K562 (cell line): ENCODE data around the gene IGSF9. TPM values are rescaled to one million over a fixed set of nuclear protein-coding genes. Genes with fewer than 3 reads are reported as not detected.

Experiments used
- ATAC-seq: fragments of 200-7000 bp; cut with Tn5 transposase; 3 replicates; pipeline ENCODE4 v1.9.1; 2020; ENCODE audit warnings: moderate library complexity
- BruUV-seq: library from RNA; stranded (reverse); fragments of 400-500 nt; replicated peaks from 2 replicates; lab custom pipeline; 2021; lab: Mats Ljungman, UMichigan
- CTCF ChIA-PET: fragments of 300-600 bp; formaldehyde crosslinking; extraction: SDS; loops from one replicate; lab custom pipeline; 2021; ENCODE audit warnings: low intra/inter-chr PET ratio; lab: Yijun Ruan, JAX
- POLR2A ChIA-PET: fragments of 300-600, 350-650 bp; sonication (Branson Sonifier 250); formaldehyde crosslinking; extraction: SDS; loops from one replicate; lab custom pipeline; 2021; ENCODE audit warnings: antibody characterized with exemption, inconsistent platforms; lab: Yijun Ruan, JAX
- DNase-seq, 4 experiments: peaks; one replicate each; pipeline versions ENCODE4 v3.0.0 to v3.0.0-alpha.2; 2011 to 2018; ENCODE audit warnings: low spot score in 3 of 4, mixed read lengths in 3 of 4; ENCODE audit errors: extremely low read depth in 1 of 4
- FAIRE-seq: peaks from 2 replicates; lab custom pipeline; 2011; peaks lifted over from hg19 to GRCh38; lab: Jason Lieb, UNC
- H2AFZ ChIP-seq: 2 replicates; pipeline ENCODE4 v1.6.0; 2011; ENCODE audit warnings: low read depth, low read length, control low read depth, inconsistent platforms
- H3K27ac ChIP-seq: fragments of 200-600 bp; 3 replicates; pipeline ENCODE4 v1.8.0; 2011; ENCODE audit warnings: low read depth, mild to moderate bottlenecking, control low read depth, inconsistent platforms, low read length, moderate library complexity, mixed read lengths; ENCODE audit errors: extremely low read depth
- H3K27me3 ChIP-seq, 2 experiments: fragments of 300-600 bp in 1 of 2; 2 replicates in 1 of 2; 3 replicates in 1 of 2; pipeline versions ENCODE4 v1.6.0 to v1.8.0; 2011; ENCODE audit warnings: inconsistent platforms in 2 of 2, low read length in 2 of 2, mild to moderate bottlenecking in 1 of 2, mixed read lengths in 1 of 2, moderate library complexity in 1 of 2; ENCODE audit not compliant: control insufficient read depth in 2 of 2, insufficient read depth in 2 of 2
- H3K36me3 ChIP-seq: fragments of 300-600 bp; 3 replicates; pipeline ENCODE4 v1.8.0; 2011; ENCODE audit warnings: mild to moderate bottlenecking, low read length, inconsistent platforms; ENCODE audit not compliant: control insufficient read depth, insufficient read depth
- H3K4me1 ChIP-seq, 2 experiments: fragments of 200-600 bp in 1 of 2; replicated peaks in 1 of 2; 2 replicates in 1 of 2; 3 replicates in 1 of 2; pipeline versions ENCODE4 v1.5.1 to v1.8.0; 2011; ENCODE audit warnings: inconsistent platforms in 2 of 2, low read length in 2 of 2, mild to moderate bottlenecking in 1 of 2, mixed read lengths in 1 of 2, moderate library complexity in 1 of 2; ENCODE audit not compliant: control insufficient read depth in 2 of 2, insufficient read depth in 2 of 2
- H3K4me2 ChIP-seq: 2 replicates; pipeline ENCODE4 v1.6.1; 2011; ENCODE audit warnings: low read length, control low read depth, inconsistent platforms, mixed read lengths; ENCODE audit not compliant: insufficient read depth
- H3K4me3 ChIP-seq: fragments of 200-600 bp; sonication (generic), shearing (Covaris generic); 2 replicates; pipeline ENCODE4 v1.5.1; 2016; ENCODE audit warnings: control low read depth, inconsistent platforms
- H3K79me2 ChIP-seq: fragments of 200-600 bp; 3 replicates; pipeline ENCODE4 v1.8.0; 2011; ENCODE audit warnings: low read length, inconsistent platforms; ENCODE audit not compliant: control insufficient read depth, insufficient read depth
- H3K9ac ChIP-seq, 2 experiments: 2 replicates each; pipeline versions ENCODE4 v1.6.0 to v1.6.1; 2011; ENCODE audit warnings: low read depth in 2 of 2, low read length in 2 of 2, control low read depth in 1 of 2, inconsistent platforms in 1 of 2, mild to moderate bottlenecking in 1 of 2, mixed read lengths in 1 of 2; ENCODE audit not compliant: insufficient read depth in 1 of 2
- H3K9me1 ChIP-seq: one replicate; pipeline ENCODE4 v1.6.0; 2011; ENCODE audit warnings: inconsistent platforms, mild to moderate bottlenecking, low read length, moderate library complexity; ENCODE audit not compliant: control insufficient read depth, insufficient read depth
- H3K9me3 ChIP-seq: replicated peaks from 2 replicates; pipeline ENCODE4 v1.5.1; 2011; ENCODE audit warnings: low read depth, low read length, inconsistent platforms; ENCODE audit not compliant: control insufficient read depth, insufficient read depth
- H4K20me1 ChIP-seq: replicated peaks from 2 replicates; pipeline ENCODE4 v1.6.1; 2011; ENCODE audit warnings: low read length, inconsistent platforms, mixed read lengths; ENCODE audit not compliant: control insufficient read depth, insufficient read depth
- NR4A1 ChIP-seq, 2 experiments: fragments of 250-450 bp in 1 of 2; fragments of 450-650 bp in 1 of 2; sonication (Bioruptor Pico) in 1 of 2; IDR thresholded peaks; 2 replicates each; pipeline versions ENCODE4 v1.4.0 to v1.6.1; 2016 to 2020; ENCODE audit warnings: mild to moderate bottlenecking in 2 of 2, missing compliant biosample characterization in 1 of 2, missing genetic modification characterization in 1 of 2, moderate library complexity in 1 of 2
- SPI1 ChIP-seq: IDR thresholded peaks from 2 replicates; pipeline ENCODE4 v1.6.1; 2011; ENCODE audit warnings: low read depth, low read length, control low read depth, borderline replicate concordance
- ZNF589 ChIP-seq: fragments of 200-800 bp; sonication (Bioruptor generic); IDR thresholded peaks from 2 replicates; pipeline ENCODE4 v1.6.1; 2016; ENCODE audit warnings: low read depth, missing genetic modification characterization, missing compliant biosample characterization
- WGBS: fragments of 100-300 bp; shearing (Covaris generic); methylation state at CpG from one replicate; pipeline ENCODE4 v1.1.6; 2016; ENCODE audit warnings: low coverage, mixed read lengths; ENCODE audit not compliant: insufficient coverage; ENCODE audit errors: missing lambda C conversion rate; 5-methylcytosine and 5-hydroxymethylcytosine counted together
- in situ Hi-C: fragments of 300-500 bp; cut with MboI; formaldehyde crosslinking; loops from 4 replicates; pipeline ENCODE4 v1.15.0; 2018; ENCODE audit warnings: inconsistent platforms, mixed read lengths
- intact Hi-C: fragments of 100-400 bp; cut with micrococcal nuclease; formaldehyde crosslinking; loops from 2 replicates; pipeline ENCODE4 v1.14.2; 2022
- polyA plus RNA-seq, 8 experiments: library from polyadenylated mRNA; depleted of rRNA in 4 of 8; stranded (reverse) in 5 of 8; unstranded in 3 of 8; fragments of >200 nt; fragmentation: Nextera tagmentation in 2 of 8; fragmentation: Illumina TruSeq in 1 of 8; extraction: Ambion mirVana in 2 of 8; extraction: Trizol in 1 of 8; gene quantifications; 2 replicates each; pipeline versions ENCODE4 v1.2.1 to v1.2.3, GENCODE V29; 2011 to 2014; ENCODE audit warnings: inconsistent platforms in 1 of 8, missing spikeins in 1 of 8
- total RNA-seq, 7 experiments: library from RNA; depleted of rRNA in 6 of 7; stranded (reverse); fragments of >200 nt in 6 of 7; fragmentation: Illumina TruSeq in 2 of 7; extraction: Trizol in 2 of 7; gene quantifications; 2 replicates each; pipeline versions ENCODE4 v1.2.1 to v1.2.3, GENCODE V29; 2011 to 2021; ENCODE audit warnings: low replicate concordance in 1 of 7
- TF ChIP-seq, protein P1 (sequence below), 2 experiments: fragments of 200-800 bp in 1 of 2; sonication (Bioruptor generic) in 1 of 2; sonication (generic) in 1 of 2; formaldehyde crosslinking in 1 of 2; IDR thresholded peaks in 1 of 2; conservative IDR thresholded peaks in 1 of 2; 2 replicates each; pipeline versions ENCODE4 v1.5.0 to v1.6.1; 2016 to 2020; ENCODE audit warnings: missing compliant biosample characterization in 1 of 2, missing genetic modification characterization in 1 of 2, missing genetic modification reagents in 1 of 2

Gene IGSF9
- total and polyA plus RNA-seq, 9 of the 15 experiments (the other 6 are each of a cell fraction or from before 2014, with no cell fraction given) = 0.03 to 0.29 (median 0.07) TPM; not detected in 1

DNA sequence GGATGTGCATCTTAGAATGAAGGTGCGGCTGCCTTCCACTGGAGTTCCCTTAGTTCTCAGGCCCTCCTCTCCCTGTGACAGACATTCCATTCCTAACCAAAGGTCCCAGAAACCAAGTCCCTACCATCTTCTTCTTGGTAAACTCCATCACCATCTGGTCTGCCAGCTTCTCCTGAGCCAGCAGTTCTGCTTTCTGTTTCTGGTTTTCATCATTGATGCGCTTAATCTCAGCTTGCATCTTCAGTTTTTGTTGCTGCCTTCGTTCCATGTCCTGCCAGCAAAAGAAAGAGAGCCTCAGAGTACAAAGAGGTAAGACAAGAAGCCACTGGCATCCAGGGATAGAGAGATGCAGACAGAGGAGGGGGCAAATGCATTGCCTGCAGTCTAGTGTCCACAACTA is 65.0 kb downstream of the IGSF9 start:
- CTCF ChIA-PET = no interaction called here
- Histone ChIP-seq H4K20me1 (no peaks in the 10 kb centered on the region), H3K9me1 (peaks cover 3% of the 10 kb centered on the region), H2AFZ (peak overlapping the region; percentile 8; the same call in 1 of the 2 replicates), H3K4me1 (peaks cover 4 to 43% of the 10 kb centered on the region in 2 experiments; a peak in 4 of 5 replicates), H3K27ac (peak overlapping the region; percentile 34; the same call in 2 of the 3 replicates), H3K9me3 (no peaks in the 10 kb centered on the region; the same call in 1 of the 2 replicates), H3K79me2 (no peaks in the 10 kb centered on the region)
- 56% methylated on average over 3 of the region's 3 CpGs for WGBS
- BruUV-seq = no TSS peak
- TF ChIP-seq, protein P1, sequence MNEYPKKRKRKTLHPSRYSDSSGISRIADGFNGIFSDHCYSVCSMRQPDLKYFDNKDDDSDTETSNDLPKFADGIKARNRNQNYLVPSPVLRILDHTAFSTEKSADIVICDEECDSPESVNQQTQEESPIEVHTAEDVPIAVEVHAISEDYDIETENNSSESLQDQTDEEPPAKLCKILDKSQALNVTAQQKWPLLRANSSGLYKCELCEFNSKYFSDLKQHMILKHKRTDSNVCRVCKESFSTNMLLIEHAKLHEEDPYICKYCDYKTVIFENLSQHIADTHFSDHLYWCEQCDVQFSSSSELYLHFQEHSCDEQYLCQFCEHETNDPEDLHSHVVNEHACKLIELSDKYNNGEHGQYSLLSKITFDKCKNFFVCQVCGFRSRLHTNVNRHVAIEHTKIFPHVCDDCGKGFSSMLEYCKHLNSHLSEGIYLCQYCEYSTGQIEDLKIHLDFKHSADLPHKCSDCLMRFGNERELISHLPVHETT (CRISPR knock-in tag; conservative IDR thresholded peaks at IDR 0.05 in 1 of 2, IDR thresholded peaks at IDR 0.05 in 1 of 2) = 0 out of 4 replicates have a peak, but pooled peaks of 1 of the 2 experiments have one; percentile 26
- TF ChIP-seq SPI1 = peak; percentile 12; the same call in 1 of the 2 replicates
- TF ChIP-seq NR4A1 (CRISPR knock-in tag; IDR thresholded peaks at IDR 0.05) = no peak
- 0 out of 2 replicates have a peak, but pooled peaks have one; percentile 48 for TF ChIP-seq NR4A1 (tag; IDR thresholded peaks at IDR 0.05)
- no peak for TF ChIP-seq ZNF589 (CRISPR knock-in tag)
- TF ChIP-seq, all 486 proteins: peak for 3
- ATAC-seq = no peak
- intact Hi-C loops (no loop called here), in situ Hi-C loops (no loop called here)
- POLR2A ChIA-PET = interaction anchor here (0.7 to 3.1 kb wide), 4 partner anchors 9 to 81 kb away, joined by 3 to 21 read pairs (median 3); partner anchors contain the start of gene TAGLN2
- FAIRE-seq = no peak
- Histone ChIP-seq H3K27me3 (no peaks in the 10 kb centered on the region), H3K4me2 (peak overlapping the region; percentile 10; the same call in 1 of the 2 replicates), H3K36me3 (no peaks in the 10 kb centered on the region), H3K9ac (no peak overlapping the region), H3K4me3 (no peak overlapping the region)
- DNase-seq = no peak
